ENCODE measurements around the gene RASSF8.

Gene RASSF8

DNA sequence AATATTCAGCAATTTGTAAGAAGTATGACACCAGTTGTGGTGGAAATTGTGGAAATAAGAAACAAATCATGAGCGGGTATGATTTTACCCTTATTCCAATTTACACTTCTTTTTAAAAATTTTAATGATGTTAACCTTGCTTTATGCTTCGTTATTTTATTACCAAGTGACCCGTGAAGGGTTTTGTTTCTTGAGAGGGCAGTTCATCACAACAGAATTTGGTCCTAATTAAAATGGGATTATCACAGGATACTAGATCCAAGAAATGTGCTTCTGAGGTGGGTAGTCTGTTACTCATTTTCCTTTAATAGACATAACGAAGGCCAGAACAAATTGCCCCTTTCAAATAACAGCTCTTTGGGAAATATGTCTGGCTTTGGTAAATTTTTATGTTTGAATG is 25.5 kb upstream of the RASSF8 start:
- TF ChIP-seq, protein P1, sequence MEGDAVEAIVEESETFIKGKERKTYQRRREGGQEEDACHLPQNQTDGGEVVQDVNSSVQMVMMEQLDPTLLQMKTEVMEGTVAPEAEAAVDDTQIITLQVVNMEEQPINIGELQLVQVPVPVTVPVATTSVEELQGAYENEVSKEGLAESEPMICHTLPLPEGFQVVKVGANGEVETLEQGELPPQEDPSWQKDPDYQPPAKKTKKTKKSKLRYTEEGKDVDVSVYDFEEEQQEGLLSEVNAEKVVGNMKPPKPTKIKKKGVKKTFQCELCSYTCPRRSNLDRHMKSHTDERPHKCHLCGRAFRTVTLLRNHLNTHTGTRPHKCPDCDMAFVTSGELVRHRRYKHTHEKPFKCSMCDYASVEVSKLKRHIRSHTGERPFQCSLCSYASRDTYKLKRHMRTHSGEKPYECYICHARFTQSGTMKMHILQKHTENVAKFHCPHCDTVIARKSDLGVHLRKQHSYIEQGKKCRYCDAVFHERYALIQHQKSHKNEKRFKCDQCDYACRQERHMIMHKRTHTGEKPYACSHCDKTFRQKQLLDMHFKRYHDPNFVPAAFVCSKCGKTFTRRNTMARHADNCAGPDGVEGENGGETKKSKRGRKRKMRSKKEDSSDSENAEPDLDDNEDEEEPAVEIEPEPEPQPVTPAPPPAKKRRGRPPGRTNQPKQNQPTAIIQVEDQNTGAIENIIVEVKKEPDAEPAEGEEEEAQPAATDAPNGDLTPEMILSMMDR (IDR thresholded peaks at IDR 0.05; ENCODE audit: extremely low read depth, insufficient read depth, missing control alignments) = no peak
- in situ Hi-C loops (cut with MboI; ENCODE audit: low pct_unique_long_range_greater_than_20kb, low sequenced_read_pairs, unreplicated experiment) = no loop called here
- no peak for DNase-seq (ENCODE audit: low spot score)

DNA sequence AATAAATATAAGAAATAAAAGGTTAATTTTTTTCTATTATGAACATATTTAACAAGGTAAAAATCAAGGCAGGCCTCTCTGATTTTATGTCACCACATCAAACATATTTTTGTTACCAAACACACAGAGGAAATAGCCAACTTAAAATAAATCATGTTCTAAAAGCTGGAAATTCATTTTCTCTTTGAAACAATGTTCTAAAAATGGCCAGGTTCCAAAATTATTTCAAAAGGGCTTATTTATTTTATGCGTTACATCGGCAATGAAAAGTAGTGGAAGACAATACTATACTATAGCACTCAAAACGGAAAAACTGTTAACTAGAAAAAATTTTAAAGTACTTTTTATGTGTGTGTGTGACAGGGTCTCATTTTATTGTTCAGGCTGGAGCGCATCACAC is 24.0 kb upstream of the RASSF8 start:
- TF ChIP-seq, protein P1 (IDR thresholded peaks at IDR 0.05; ENCODE audit: extremely low read depth, insufficient read depth, missing control alignments) = no peak
- in situ Hi-C loops (cut with MboI; ENCODE audit: low pct_unique_long_range_greater_than_20kb, low sequenced_read_pairs, unreplicated experiment) = no loop called here
- no peak for DNase-seq (ENCODE audit: low spot score)

DNA sequence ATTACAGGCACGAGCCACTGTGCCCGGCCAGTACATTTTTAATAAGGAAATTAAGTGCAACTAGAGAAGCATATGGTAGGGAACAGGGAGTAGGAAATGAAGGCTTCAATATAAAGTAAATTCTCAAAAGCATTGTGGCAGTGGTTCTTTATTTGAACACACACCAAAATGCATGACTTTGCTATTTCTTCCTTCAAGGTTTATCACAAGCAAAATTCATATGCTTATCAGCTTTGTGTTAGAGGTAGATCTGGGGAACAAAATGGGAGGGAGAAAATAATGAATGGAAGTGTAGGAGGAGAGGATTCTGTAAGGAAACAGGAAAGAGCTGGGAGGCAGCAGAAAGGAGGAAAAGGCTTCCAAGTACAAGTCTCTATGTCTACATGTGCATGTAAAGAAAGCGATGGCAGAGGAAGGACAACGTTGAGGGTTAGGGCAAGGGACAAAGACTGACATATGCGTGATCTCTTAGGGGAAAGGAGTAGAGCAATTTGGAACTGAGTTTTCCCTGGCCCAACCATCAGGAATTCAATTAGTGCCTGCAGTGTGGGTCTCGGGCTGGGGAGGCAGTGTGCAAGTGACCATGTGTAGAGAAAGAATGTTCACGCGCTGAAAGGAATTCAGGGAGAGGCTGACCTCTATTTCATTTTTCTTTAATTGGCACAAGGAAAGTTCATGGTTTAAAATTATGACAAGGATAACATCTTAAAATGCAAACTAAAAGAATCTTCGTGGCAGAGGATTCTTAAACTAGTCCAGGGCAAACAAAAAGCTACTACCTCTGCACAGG is 22.9 kb upstream of the RASSF8 start:
- in situ Hi-C loops (cut with MboI; ENCODE audit: low pct_unique_long_range_greater_than_20kb, low sequenced_read_pairs, unreplicated experiment) = no loop called here
- TF ChIP-seq, protein P1 (IDR thresholded peaks at IDR 0.05; ENCODE audit: extremely low read depth, insufficient read depth, missing control alignments) = no peak
- DNase-seq (ENCODE audit: low spot score) = no peak

DNA sequence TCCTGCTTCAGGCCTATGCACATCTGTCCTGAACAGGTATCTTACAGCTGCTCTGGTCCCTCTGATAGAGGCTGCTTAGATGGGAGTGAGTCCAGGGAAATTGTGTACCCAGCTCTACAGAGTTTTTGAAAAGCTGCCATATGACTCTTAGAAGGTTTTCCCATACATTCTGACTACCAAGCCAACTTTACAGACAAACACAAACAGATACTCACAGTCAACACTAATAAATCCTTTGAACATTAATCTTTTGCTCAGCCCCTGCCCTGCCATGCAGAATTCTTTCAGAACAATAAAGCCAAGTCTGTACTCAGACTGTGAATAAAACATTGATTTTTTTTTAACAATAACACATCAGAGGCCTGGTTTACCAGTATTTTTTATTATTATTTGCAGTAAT is 21.4 kb upstream of the RASSF8 start:
- DNase-seq (ENCODE audit: low spot score) = no peak
- in situ Hi-C loops (cut with MboI; ENCODE audit: low pct_unique_long_range_greater_than_20kb, low sequenced_read_pairs, unreplicated experiment) = no loop called here
- TF ChIP-seq, protein P1 (IDR thresholded peaks at IDR 0.05; ENCODE audit: extremely low read depth, insufficient read depth, missing control alignments) = no peak

DNA sequence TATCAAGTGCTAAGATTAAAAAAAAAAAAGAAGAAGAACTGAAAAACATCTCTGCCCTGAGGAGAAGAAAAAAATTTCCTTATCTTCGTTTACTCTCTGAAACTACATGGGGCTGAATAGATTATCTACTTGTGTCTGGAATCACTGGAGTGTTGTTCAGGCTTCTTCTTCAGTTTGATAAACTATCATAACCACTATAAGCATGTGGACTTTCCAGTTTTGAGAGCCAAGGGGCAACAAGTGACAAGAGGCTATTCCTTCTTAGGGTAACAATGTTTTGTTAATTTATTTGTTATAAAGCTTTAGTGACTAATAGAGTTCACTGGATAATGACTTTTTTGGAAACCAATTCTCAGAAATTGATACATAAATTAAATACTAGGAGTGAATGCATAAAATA is 19.9 kb upstream of the RASSF8 start:
- DNase-seq (ENCODE audit: low spot score) = no peak
- in situ Hi-C loops (cut with MboI; ENCODE audit: low pct_unique_long_range_greater_than_20kb, low sequenced_read_pairs, unreplicated experiment) = no loop called here
- TF ChIP-seq, protein P1 (IDR thresholded peaks at IDR 0.05; ENCODE audit: extremely low read depth, insufficient read depth, missing control alignments) = no peak

DNA sequence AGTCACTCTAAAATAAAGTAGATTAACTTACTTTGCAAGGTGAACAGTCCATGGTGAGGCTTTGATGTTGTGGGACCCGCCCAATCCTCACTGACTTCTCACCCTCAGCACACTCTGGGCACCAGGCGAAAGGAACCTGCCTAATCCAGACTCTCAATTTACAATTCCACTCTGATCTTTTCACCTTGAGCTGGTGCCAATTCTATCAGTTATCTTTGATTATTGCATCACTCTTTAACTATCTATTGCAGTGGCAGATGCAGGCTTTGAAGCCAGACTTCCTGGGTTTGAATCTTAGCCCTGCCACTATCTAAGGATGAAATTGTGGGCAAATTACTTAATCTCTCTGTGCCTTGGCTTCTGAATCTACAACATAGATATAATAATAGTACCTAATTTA is 18.9 kb upstream of the RASSF8 start:
- in situ Hi-C loops (cut with MboI; ENCODE audit: low pct_unique_long_range_greater_than_20kb, low sequenced_read_pairs, unreplicated experiment) = no loop called here
- DNase-seq (ENCODE audit: low spot score) = no peak
- TF ChIP-seq, protein P1 (IDR thresholded peaks at IDR 0.05; ENCODE audit: extremely low read depth, insufficient read depth, missing control alignments) = no peak

All from GM13977 (cell line).